Spinal cord (tissue), 10 donors: ENCODE measurements around the gene CZIB. TPM values are rescaled to one million over a fixed set of nuclear protein-coding genes. Genes with fewer than 3 reads are reported as not detected.
A peak's percentile ranks its signal among the peaks of the same experiment; 100 is the strongest.

Experiments
- DNase-seq, 6 donors: peaks; one replicate each; pipeline versions ENCODE4 v3.0.0 to v3.0.0-alpha.2; 2013 to 2015; ENCODE audit warnings: low spot score in 6 of 6, low read depth in 4 of 6
- H3K27ac ChIP-seq: one replicate; pipeline ENCODE4 v1.5.1; 2013; ENCODE audit warnings: low read depth, low read length, control low read depth
- H3K27me3 ChIP-seq: one replicate; pipeline ENCODE4 v1.6.1; 2013; ENCODE audit warnings: low read length; ENCODE audit not compliant: control insufficient read depth, insufficient read depth
- H3K36me3 ChIP-seq: one replicate; pipeline ENCODE4 v1.6.1; 2013; ENCODE audit warnings: low read length; ENCODE audit not compliant: control insufficient read depth, insufficient read depth
- H3K4me1 ChIP-seq: one replicate; pipeline ENCODE4 v1.6.1; 2013; ENCODE audit warnings: low read length; ENCODE audit not compliant: control insufficient read depth, insufficient read depth
- H3K4me3 ChIP-seq: one replicate; pipeline ENCODE4 v1.5.1; 2013; ENCODE audit warnings: low read depth, low read length, control low read depth
- H3K9me3 ChIP-seq: one replicate; pipeline ENCODE4 v1.6.1; 2013; ENCODE audit warnings: low read length; ENCODE audit not compliant: control insufficient read depth, insufficient read depth
- WGBS: methylation state at CpG from one replicate; pipeline ENCODE4 v1.1.5; 2013; ENCODE audit warnings: missing lambda C conversion rate; ENCODE audit not compliant: insufficient coverage; 5-methylcytosine and 5-hydroxymethylcytosine counted together
- polyA plus RNA-seq, 2 donors: library from polyadenylated mRNA; unstranded; fragments of 120-200 nt; gene quantifications; one replicate each; pipeline ENCODE4 v1.2.1, GENCODE V29; 2013; ENCODE audit not compliant: insufficient read length in 2 of 2
- total RNA-seq, 2 donors: library from RNA; depleted of rRNA in 1 of 2; stranded (reverse); fragments of 120-200 nt in 1 of 2; fragments of >200 nt in 1 of 2; gene quantifications; one replicate each; pipeline versions ENCODE4 v1.2.3 to v1.2.4, GENCODE V29; 2013 to 2014
- donor health status: healthy.

CZIB gene
- total and polyA plus RNA-seq, 4 donors: 44.7 to 95.3 (median 82.5) TPM

- WGBS: no CpG with 5 or more reads among the region's 4 CpGs
- H3K27ac ChIP-seq: no peak overlapping the region
- peaks cover 3% of the 10 kb centered on the region for H3K36me3 ChIP-seq
- H3K9me3 ChIP-seq: no peaks in the 10 kb centered on the region
- no peak overlapping the region for H3K4me3 ChIP-seq
- peaks cover 11% of the 10 kb centered on the region for H3K4me1 ChIP-seq
- H3K27me3 ChIP-seq: no peaks in the 10 kb centered on the region
- DNase-seq: no peak
These were observed 21.9 kb upstream of the CZIB start for GRCh38 chr1:53242381-53242780.

DNA sequence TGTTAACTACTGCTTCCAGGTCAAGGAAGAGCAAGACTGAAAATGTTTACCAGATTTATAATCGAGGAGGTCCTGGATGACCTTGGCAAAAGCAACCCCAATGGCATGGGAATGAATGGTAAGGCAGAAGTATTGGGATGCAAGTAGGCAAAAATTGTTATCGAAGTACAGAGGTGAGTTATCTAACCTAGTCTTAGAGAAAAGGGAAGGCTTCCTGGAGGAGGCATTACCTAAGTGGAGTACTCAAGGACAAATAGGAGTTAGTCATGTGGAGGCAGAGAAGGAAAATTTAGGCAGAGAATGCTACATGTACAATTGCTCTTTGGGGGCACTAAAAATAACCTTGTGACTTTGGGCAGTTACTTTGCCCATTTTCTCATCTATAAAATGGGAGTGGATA is 21.4 kb upstream of the CZIB start:
- no peak for DNase-seq
- H3K9me3 ChIP-seq: no peaks in the 10 kb centered on the region
- H3K27ac ChIP-seq: no peak overlapping the region
- H3K36me3 ChIP-seq: peaks cover 3% of the 10 kb centered on the region
- peaks cover 17% of the 10 kb centered on the region for H3K4me1 ChIP-seq
- no peak overlapping the region for H3K4me3 ChIP-seq
- WGBS: 89% methylated on average over 2 of the region's 2 CpGs
- H3K27me3 ChIP-seq: no peaks in the 10 kb centered on the region

- peak; percentile 84 to 98 (median 90) for DNase-seq
- Histone ChIP-seq H3K36me3 (peaks cover 7% of the 10 kb centered on the region), H3K27ac (peak within 1 kb of the TSS; percentile 62), H3K27me3 (no peaks in the 10 kb centered on the region), H3K9me3 (no peaks in the 10 kb centered on the region), H3K4me3 (peak within 1 kb of the TSS; percentile 96), H3K4me1 (peaks cover 17% of the 10 kb centered on the region)
- WGBS: 3% methylated on average over 63 of the region's 64 CpGs
These were observed 18.0 kb upstream of the CZIB start, which contains the start of gene MAGOH for GRCh38 chr1:53238197-53239155. TSS of gene MAGOH (minus strand) at chr1:53238518. CDS start at chr1:53238448, 70 bp downstream.

- no peak overlapping the region for H3K27ac ChIP-seq
- 40% methylated on average over 6 of the region's 8 CpGs for WGBS
These were observed 17.2 kb upstream of the CZIB start for GRCh38 chr1:53237638-53238037.

DNA sequence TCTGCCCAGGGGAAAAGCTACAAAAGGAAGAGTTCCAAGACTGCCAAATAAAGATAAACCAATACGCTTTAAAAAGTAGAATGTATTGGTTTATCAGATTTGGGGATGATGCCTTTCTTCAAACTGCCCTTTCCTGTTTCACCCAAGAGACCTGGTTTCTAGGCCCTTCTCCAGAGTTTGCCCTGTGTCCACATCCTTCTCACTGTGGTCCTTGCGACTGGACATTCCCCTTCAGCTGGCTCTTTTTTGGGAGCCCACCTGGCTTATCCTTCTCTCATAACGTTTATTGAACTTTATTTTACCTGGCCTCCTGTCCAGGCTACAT is 490 bp upstream of the CZIB start:
- Histone ChIP-seq H3K36me3 (peaks cover 3% of the 10 kb centered on the region), H3K9me3 (no peaks in the 10 kb centered on the region), H3K27ac (peak overlapping the region; percentile 97), H3K4me1 (peaks cover 16% of the 10 kb centered on the region), H3K4me3 (peak overlapping the region; percentile 95), H3K27me3 (no peaks in the 10 kb centered on the region)
- WGBS: 60% methylated on average over 1 of the region's 3 CpGs
- no peak for DNase-seq

More at GRCh38 chr1:53237638-53238037, 17.2 kb upstream of the CZIB start:
- Histone ChIP-seq H3K9me3 (no peaks in the 10 kb centered on the region), H3K4me3 (peak overlapping the region; percentile 96), H3K36me3 (peaks cover 8% of the 10 kb centered on the region), H3K4me1 (peaks cover 17% of the 10 kb centered on the region), H3K27me3 (no peaks in the 10 kb centered on the region)
- DNase-seq: no peak

DNA sequence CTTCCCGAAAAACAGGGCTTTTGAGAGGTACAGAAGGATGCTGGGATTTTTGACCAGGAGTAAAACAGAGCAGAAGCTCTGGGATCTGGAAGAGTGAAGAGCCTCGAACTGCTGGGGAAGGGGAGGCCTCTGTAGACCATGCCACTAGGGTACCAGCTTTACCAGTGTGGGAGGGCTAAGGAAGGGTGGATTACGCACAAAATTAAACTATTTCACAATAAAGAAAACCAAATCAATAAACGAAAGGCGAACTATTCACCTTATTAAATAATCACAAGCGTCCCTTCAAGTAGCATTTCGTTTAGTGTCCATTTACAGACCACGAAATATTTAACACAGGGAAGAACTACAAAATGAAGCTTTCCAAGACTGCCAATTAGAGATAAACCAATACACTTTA is 723 bp downstream of the CZIB start:
- H3K27ac ChIP-seq: peak overlapping the region; percentile 97
- peak overlapping the region; percentile 95 for H3K4me3 ChIP-seq
- peaks cover 9% of the 10 kb centered on the region for H3K36me3 ChIP-seq
- H3K27me3 ChIP-seq: no peaks in the 10 kb centered on the region
- H3K4me1 ChIP-seq: peaks cover 16% of the 10 kb centered on the region
- DNase-seq: peak in 1 of 6 donors; percentile 10
- 19% methylated on average over 4 of the region's 8 CpGs for WGBS
- H3K9me3 ChIP-seq: no peaks in the 10 kb centered on the region

- peaks cover 16% of the 10 kb centered on the region for H3K4me1 ChIP-seq
- DNase-seq: no peak
- H3K27ac ChIP-seq: no peak overlapping the region
- H3K9me3 ChIP-seq: no peaks in the 10 kb centered on the region
- WGBS: 76% methylated on average over 6 of the region's 7 CpGs
- peaks cover 11% of the 10 kb centered on the region for H3K36me3 ChIP-seq
- no peak overlapping the region for H3K4me3 ChIP-seq
- no peaks in the 10 kb centered on the region for H3K27me3 ChIP-seq
These were observed 2.2 kb downstream of the CZIB start for GRCh38 chr1:53218201-53218600.

GRCh38 chr1:53214376-53214940 is 6.0 kb downstream of the CZIB start:
- H3K4me3 ChIP-seq: no peak overlapping the region
- no peaks in the 10 kb centered on the region for H3K9me3 ChIP-seq
- H3K36me3 ChIP-seq: peaks cover 37% of the 10 kb centered on the region
- H3K27ac ChIP-seq: no peak overlapping the region
- peak in 1 of 6 donors; percentile 15 for DNase-seq
- peaks cover 7% of the 10 kb centered on the region for H3K4me1 ChIP-seq
- WGBS: 69% methylated on average over 4 of the region's 5 CpGs
- no peaks in the 10 kb centered on the region for H3K27me3 ChIP-seq

DNA sequence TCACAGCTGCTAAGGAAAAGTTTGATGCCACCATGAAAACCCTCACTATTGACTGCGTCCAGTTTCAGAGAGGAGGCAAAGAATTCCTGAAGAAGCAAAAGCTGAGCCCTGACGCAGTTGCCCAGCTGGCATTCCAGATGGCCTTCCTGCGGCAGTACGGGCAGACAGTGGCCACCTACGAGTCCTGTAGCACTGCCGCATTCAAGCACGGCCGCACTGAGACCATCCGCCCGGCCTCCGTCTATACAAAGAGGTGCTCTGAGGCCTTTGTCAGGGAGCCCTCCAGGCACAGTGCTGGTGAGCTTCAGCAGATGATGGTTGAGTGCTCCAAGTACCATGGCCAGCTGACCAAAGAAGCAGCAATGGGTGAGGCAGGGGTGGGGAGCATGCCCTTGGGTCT is 9.5 kb downstream of the CZIB start:
- Histone ChIP-seq H3K4me3 (no peak overlapping the region), H3K27ac (no peak overlapping the region), H3K36me3 (peaks cover 46% of the 10 kb centered on the region), H3K27me3 (no peaks in the 10 kb centered on the region), H3K9me3 (peaks cover 5% of the 10 kb centered on the region), H3K4me1 (no peaks in the 10 kb centered on the region)
- WGBS: 96% methylated on average over 11 of the region's 11 CpGs
- no peak for DNase-seq
